Nephron progenitor cell (in vitro differentiated cells): Measurements from ENCODE around the gene R3HCC1L.

Experiments used
- DNase-seq: peaks from one replicate; pipeline ENCODE4 v3.0.0; 2021
- H3K27ac Mint-ChIP-seq: 2 replicates; pipeline ENCODE4 v1.8.0; 2021; ENCODE audit warnings: mild to moderate bottlenecking, moderate library complexity, mixed read lengths
- H3K27me3 Mint-ChIP-seq: 2 replicates; pipeline ENCODE4 v1.8.0; 2021; ENCODE audit warnings: mild to moderate bottlenecking, low read depth, mixed read lengths; ENCODE audit not compliant: poor library complexity
- H3K36me3 Mint-ChIP-seq: 2 replicates; pipeline ENCODE4 v1.8.0; 2021; ENCODE audit warnings: low read depth, mixed read lengths
- H3K4me1 Mint-ChIP-seq: 2 replicates; pipeline ENCODE4 v1.8.0; 2021; ENCODE audit warnings: mixed read lengths
- H3K4me3 Mint-ChIP-seq: 2 replicates; pipeline ENCODE4 v1.8.0; 2021; ENCODE audit warnings: mild to moderate bottlenecking, moderate library complexity, mixed read lengths
- H3K9me3 Mint-ChIP-seq: 2 replicates; pipeline ENCODE4 v1.8.0; 2021; ENCODE audit warnings: mild to moderate bottlenecking, moderate library complexity, mixed read lengths
- TF ChIP-seq, protein P1 (sequence below): fragments of 200-600 bp; sonication (generic); IDR thresholded peaks from 2 replicates; pipeline ENCODE4 v1.5.0; 2021; ENCODE audit warnings: antibody characterized with exemption

R3HCC1L gene

GRCh38 chr10:98208925-98209324 is 74.5 kb downstream of the R3HCC1L start:
- peaks cover 34% of the 10 kb centered on the region for H3K36me3 Mint-ChIP-seq
- TF ChIP-seq, protein P1, sequence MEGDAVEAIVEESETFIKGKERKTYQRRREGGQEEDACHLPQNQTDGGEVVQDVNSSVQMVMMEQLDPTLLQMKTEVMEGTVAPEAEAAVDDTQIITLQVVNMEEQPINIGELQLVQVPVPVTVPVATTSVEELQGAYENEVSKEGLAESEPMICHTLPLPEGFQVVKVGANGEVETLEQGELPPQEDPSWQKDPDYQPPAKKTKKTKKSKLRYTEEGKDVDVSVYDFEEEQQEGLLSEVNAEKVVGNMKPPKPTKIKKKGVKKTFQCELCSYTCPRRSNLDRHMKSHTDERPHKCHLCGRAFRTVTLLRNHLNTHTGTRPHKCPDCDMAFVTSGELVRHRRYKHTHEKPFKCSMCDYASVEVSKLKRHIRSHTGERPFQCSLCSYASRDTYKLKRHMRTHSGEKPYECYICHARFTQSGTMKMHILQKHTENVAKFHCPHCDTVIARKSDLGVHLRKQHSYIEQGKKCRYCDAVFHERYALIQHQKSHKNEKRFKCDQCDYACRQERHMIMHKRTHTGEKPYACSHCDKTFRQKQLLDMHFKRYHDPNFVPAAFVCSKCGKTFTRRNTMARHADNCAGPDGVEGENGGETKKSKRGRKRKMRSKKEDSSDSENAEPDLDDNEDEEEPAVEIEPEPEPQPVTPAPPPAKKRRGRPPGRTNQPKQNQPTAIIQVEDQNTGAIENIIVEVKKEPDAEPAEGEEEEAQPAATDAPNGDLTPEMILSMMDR, result no peak
- no peak overlapping the region for H3K4me3 Mint-ChIP-seq
- peaks cover 3% of the 10 kb centered on the region for H3K27me3 Mint-ChIP-seq
- no peak overlapping the region for H3K27ac Mint-ChIP-seq
- H3K9me3 Mint-ChIP-seq, result no peaks in the 10 kb centered on the region
- no peaks in the 10 kb centered on the region for H3K4me1 Mint-ChIP-seq
- no peak for DNase-seq

DNA sequence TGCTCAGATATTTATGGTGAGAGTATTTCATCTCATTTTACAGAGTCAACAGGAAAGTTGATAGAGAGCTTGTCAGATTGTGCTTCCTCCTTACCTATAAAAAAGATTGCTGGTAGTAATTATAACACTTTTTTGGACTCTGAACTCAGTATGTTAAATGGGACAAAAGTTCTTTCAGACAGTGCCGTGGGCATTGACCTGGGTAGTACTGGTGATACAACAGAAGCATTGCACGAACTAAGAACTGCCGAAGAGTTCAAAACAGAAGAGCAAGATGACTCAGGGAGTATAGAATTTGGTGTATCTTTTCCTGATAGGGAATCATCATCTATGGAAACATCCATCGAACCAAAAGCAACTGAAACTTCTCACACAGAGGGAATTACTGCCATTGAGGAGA is 75.0 kb downstream of the R3HCC1L start:
- TF ChIP-seq, protein P1, result no peak
- Mint-ChIP-seq H3K4me1 (no peaks in the 10 kb centered on the region), H3K27me3 (no peaks in the 10 kb centered on the region), H3K36me3 (peaks cover 34% of the 10 kb centered on the region), H3K4me3 (no peak overlapping the region), H3K9me3 (no peaks in the 10 kb centered on the region), H3K27ac (no peak overlapping the region)
- DNase-seq, result no peak

GRCh38 chr10:98212196-98212595 is 77.7 kb downstream of the R3HCC1L start:
- TF ChIP-seq, protein P1, result no peak
- no peak for DNase-seq
- Mint-ChIP-seq H3K4me3 (no peak overlapping the region), H3K36me3 (peaks cover 51% of the 10 kb centered on the region), H3K4me1 (no peaks in the 10 kb centered on the region), H3K9me3 (peaks cover 11% of the 10 kb centered on the region), H3K27ac (no peak overlapping the region), H3K27me3 (no peaks in the 10 kb centered on the region)

DNA sequence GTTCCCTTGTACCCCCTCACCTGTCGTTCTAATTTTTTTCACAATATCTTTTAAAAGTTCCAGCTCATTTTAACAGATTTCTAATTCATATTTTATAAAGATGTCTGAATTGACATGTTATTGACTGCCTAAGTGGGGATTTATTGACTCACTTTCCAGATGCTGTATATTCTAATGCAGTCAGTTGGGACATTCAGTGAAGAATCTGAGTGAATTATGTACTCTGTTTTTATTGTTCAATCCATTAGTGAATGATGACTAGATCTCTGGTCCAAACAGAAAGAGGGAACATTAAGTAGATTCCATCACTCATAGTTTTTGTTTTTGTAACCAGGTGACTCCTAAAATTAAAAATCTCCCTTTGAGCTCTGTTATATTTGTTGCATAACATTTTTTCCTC is 79.3 kb downstream of the R3HCC1L start:
- H3K27ac Mint-ChIP-seq, result no peak overlapping the region
- H3K27me3 Mint-ChIP-seq, result no peaks in the 10 kb centered on the region
- DNase-seq, result no peak
- H3K9me3 Mint-ChIP-seq, result peaks cover 27% of the 10 kb centered on the region
- H3K4me3 Mint-ChIP-seq, result no peak overlapping the region
- TF ChIP-seq, protein P1, result no peak
- peaks cover 55% of the 10 kb centered on the region for H3K36me3 Mint-ChIP-seq
- no peaks in the 10 kb centered on the region for H3K4me1 Mint-ChIP-seq

- TF ChIP-seq, protein P1, result no peak
- H3K4me1 Mint-ChIP-seq, result no peaks in the 10 kb centered on the region
- no peak for DNase-seq
- no peak overlapping the region for H3K4me3 Mint-ChIP-seq
- H3K9me3 Mint-ChIP-seq, result peaks cover 43% of the 10 kb centered on the region
- H3K27me3 Mint-ChIP-seq, result no peaks in the 10 kb centered on the region
- no peak overlapping the region for H3K27ac Mint-ChIP-seq
- H3K36me3 Mint-ChIP-seq, result peaks cover 60% of the 10 kb centered on the region
Observed at GRCh38 chr10:98215373-98215772, 80.9 kb downstream of the R3HCC1L start.

DNA sequence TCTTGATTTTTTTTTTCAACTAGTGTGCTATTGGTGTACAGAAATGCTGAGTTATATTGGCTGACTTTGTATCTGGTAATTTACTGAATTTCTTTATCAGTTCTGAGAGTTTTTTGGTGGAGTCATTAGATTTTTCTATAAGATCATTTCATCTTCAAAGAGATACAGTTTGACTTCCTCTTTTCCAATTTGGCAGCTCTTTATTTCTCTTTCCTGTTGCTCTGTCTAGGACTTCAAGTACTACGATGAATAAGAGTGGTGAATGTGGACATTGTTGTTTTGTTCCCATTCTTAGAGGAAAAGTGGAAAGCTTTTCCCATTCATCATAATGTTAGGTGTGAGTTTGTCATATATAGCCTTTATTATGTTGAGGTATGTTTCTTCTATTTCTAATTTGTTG is 83.3 kb downstream of the R3HCC1L start:
- TF ChIP-seq, protein P1, result no peak
- Mint-ChIP-seq H3K36me3 (peaks cover 53% of the 10 kb centered on the region), H3K4me1 (no peaks in the 10 kb centered on the region), H3K27ac (no peak overlapping the region), H3K27me3 (no peaks in the 10 kb centered on the region), H3K9me3 (peaks cover 48% of the 10 kb centered on the region), H3K4me3 (no peak overlapping the region)
- no peak for DNase-seq
